ENCODE results near the gene PLA2G4D.

DNA sequence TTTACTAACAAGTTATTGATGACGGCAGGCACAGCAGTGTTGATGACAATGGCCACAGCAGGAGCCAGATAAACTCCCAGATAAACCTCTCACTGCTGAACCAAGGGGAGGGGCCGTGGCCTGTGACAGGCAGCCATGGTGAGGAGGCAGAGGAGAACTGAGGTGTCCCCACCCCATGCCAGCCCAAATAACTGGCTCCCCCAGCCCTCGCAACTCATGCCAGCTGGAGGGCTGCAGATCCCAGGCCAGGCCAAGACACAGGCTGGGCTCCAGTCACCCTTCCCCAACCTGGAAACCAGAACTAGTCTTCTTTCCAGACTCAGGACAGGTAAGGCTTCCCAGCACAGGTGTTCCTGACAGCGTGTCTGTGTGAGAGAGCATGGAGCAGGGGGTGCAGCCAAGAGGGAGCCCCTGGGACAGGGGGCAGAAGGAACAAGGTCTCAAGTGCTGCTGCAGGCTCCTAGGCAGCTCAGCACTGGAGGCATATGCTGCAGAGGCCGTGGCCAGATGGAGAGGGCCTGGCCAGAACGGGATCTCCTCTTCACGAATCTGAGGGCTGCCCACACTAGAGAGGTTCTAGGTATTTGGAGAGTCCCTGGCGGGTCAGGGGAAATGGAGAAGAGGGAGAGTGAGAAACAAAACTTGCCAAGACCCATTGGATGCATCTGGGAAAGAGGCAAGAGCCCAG is 46.2 kb upstream of the PLA2G4D start:
- TF ChIP-seq CTCF (IDR thresholded peaks at IDR 0.05 in 2 of 3, conservative IDR thresholded peaks at IDR 0.05 in 1 of 3; ENCODE audit: control insufficient read depth in 2 of 3, extremely low read depth in 1 of 3, insufficient read depth in 1 of 3, low read depth in 3 of 3, low read length in 3 of 3) (no peak), SP1 (IDR thresholded peaks at IDR 0.05; ENCODE audit: low read depth, low read length) (no peak), SUZ12 (IDR thresholded peaks at IDR 0.05; ENCODE audit: unreplicated experiment) (no peak), CHD2 (IDR thresholded peaks at IDR 0.05; ENCODE audit: borderline replicate concordance, low read depth, low read length) (no peak), DPF2 (IDR thresholded peaks at IDR 0.05) (no peak), EGR1 (IDR thresholded peaks at IDR 0.05; ENCODE audit: borderline replicate concordance in 1 of 2, low read depth in 2 of 2, low read length in 2 of 2) (no peak), KLF5 (IDR thresholded peaks at IDR 0.05; ENCODE audit: partially characterized antibody) (no peak), ZZZ3 (IDR thresholded peaks at IDR 0.05; ENCODE audit: control insufficient read depth, insufficient read length, low read depth) (no peak), FOXK2 (IDR thresholded peaks at IDR 0.05) (no peak), USF2 (IDR thresholded peaks at IDR 0.05; ENCODE audit: borderline replicate concordance, low read depth, low read length) (no peak), MXI1 (IDR thresholded peaks at IDR 0.05; ENCODE audit: low read depth, low read length) (no peak), RB1 (IDR thresholded peaks at IDR 0.05; ENCODE audit: borderline replicate concordance) (no peak)

Data from GM12878 (cell line).